CD4-positive, alpha-beta T cell treated with Interleukin-15 for 4 hours (primary cell): ENCODE measurements around the gene DCAF5.

Experiments used
- DNase-seq: peaks from one replicate; pipeline ENCODE4 v3.0.0-alpha.2; 2020; ENCODE audit warnings: low spot score

Gene DCAF5

DNA sequence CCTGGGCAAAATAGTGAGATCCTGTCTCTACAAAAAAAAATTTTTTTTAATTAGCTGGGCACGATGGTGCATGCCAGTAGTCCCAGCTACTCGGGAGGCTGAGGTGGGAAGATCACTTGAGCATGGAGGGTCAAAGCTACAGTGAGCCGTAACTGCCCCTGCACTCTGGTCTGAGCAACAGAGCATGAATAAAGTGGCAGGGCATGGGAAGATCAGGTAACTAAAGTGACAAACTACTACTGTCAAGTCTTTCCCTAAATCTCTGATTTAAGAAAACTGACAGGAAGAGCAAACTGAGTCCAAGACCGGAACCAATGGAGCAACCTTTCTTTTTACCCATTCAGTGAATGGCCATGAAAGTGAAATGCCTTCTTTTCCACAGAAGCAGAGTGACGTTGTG, 10.8 kb downstream of the DCAF5 start:
- no peak for DNase-seq

DNA sequence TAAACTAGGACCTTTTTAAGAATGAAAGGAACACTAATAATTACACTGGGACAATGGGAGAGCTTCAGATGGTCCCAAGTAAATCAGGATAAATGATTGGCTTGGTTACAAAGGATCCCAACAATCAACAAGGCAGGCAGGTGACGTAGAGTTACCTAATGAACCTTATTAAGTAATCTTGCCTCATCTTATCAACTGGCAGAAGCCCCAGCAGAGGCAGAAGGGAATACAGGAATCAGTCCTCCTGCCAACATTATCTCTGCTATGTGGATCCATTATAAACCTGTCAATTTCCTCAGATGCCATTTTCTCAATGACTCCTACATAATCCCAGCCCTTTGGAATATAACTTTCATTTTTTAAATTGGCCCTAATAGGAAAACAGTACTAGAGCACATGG, 11.4 kb downstream of the DCAF5 start:
- DNase-seq, result no peak

- DNase-seq, result no peak
Measured at GRCh38 chr14:69139743-69140142, 13.2 kb downstream of the DCAF5 start.

DNA sequence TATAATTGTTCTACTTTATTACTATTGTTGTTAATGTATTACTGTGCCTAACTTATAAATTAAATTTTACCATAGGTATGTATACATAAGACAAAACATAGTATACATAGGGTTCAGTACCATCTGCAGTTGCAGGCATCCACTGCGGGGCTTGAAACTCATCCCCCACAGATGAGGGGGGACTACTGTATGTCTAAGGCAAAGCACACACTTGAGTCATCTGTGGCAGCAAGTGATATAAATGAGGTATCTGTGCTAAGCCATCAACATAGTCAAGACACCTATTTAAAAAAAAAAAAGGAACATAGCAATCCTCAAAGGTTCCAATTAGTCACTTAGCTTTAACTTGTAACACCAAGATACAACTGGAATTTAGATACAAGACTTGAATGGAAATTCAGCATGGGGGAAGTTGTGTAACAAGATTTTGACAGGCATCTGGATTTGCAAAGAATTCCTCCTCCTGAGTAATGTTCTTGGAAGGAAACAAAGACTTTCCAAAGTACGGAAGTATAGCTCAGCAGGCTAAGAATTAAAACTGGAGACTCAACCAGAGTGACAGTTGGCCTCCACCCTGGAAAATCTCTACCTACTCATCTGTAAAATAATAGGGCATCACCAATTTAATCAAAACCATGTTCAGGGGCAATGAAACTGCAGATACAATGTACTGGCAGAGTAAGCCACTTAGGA, 14.9 kb downstream of the DCAF5 start:
- DNase-seq, result no peak

- no peak for DNase-seq
Measured at GRCh38 chr14:69137416-69137815, 15.5 kb downstream of the DCAF5 start.

- DNase-seq, result no peak
Measured at GRCh38 chr14:69135133-69135532, 17.8 kb downstream of the DCAF5 start.

- no peak for DNase-seq
Measured at GRCh38 chr14:69133206-69134125, 19.5 kb downstream of the DCAF5 start.

DNA sequence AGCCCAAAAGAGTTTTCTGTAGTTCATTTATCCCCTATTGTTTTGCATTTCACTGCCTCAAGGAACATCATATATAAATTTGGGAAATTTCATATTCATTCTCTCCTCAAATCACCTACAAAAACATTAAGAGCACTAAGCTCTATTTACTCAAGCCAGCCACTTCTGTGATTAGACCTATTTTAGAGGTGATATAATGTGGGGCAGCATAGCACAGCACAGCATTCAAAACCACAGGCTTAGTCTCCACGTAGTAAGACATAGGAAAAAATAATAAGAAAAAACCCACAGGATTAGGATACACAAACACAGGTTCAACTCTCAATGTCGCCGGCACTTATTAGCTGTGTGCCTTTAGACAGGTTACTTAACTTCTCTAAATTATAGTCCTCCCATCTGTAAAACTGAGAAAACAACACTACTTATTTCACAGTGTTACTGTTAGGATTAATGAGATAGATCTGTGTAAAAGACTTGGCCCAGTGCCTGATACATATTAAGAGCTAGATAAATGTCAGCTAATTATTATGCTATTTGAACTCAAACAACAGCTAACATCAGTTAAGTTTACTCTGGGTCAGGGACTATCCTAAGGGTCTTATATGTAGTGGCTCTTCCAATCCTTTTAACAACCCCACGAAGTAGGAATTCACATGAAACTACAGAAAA, 20.3 kb downstream of the DCAF5 start:
- DNase-seq, result no peak

GRCh38 chr14:69131176-69131575, 21.7 kb downstream of the DCAF5 start:
- DNase-seq, result no peak

- DNase-seq, result peak; percentile 81
Measured at GRCh38 chr14:69129264-69129880, 23.5 kb downstream of the DCAF5 start.

GRCh38 chr14:69118305-69118704, 34.6 kb downstream of the DCAF5 start:
- DNase-seq, result no peak

DNA sequence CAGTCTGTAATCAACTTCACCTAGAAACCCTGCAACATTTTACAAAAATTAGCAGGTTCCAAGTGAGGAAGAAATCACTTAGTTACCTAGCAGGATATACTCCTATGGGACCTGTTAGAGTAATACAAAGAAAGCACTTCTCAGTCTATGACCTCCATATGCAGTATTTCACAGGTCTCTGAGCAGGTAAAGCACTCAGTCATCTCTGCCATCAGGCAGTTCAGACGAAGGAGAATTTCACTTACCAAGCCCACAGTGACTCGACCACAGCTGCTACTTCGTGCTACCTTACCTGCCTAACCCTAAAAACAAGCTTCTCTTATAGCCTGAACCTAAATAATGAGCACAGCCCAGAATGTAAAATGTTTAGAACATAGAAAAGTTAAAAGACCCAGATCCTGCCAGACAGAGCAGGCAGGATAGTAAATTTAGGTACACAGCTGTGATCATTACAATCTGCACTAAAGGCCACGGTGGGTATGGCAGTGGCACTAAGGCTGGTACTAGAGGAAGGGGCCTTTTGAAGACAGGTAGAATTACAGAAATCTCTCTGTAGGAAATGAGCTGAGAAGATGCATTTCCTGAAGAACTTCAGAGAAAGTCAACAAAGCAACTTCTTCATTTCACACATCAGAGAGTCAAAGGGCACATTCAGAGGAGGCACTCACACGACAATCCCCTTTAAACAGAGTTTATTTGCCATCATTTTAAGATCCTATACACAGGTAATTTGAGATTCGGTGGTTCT, 35.7 kb downstream of the DCAF5 start:
- DNase-seq, result no peak

- no peak for DNase-seq
Measured at GRCh38 chr14:69115407-69116185, 37.3 kb downstream of the DCAF5 start.

GRCh38 chr14:69114763-69115162, 38.2 kb downstream of the DCAF5 start:
- DNase-seq, result no peak

GRCh38 chr14:69108358-69108757, 44.6 kb downstream of the DCAF5 start:
- no peak for DNase-seq

- DNase-seq, result peak; percentile 51
Measured at GRCh38 chr14:69107407-69108003, 45.4 kb downstream of the DCAF5 start.

DNA sequence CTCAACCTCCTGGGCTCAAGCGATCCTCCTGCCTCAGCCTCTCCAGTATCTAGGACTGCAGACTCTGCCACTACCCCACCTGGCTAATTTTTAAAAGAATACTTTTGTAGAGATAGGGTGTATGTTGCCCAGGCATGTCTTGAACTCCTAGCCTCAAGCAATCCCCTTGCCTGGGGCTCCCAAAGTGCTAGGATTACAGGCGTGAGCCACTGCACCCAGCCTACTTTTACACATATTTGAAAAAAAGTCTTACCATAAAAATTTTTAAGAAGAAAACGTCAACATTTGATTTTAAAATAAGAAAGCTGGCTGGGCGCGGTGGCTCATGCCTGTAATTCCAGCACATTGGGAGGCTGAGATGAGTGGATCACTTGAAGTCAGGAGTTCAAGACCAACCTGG, 46.5 kb downstream of the DCAF5 start:
- DNase-seq, result no peak

DNA sequence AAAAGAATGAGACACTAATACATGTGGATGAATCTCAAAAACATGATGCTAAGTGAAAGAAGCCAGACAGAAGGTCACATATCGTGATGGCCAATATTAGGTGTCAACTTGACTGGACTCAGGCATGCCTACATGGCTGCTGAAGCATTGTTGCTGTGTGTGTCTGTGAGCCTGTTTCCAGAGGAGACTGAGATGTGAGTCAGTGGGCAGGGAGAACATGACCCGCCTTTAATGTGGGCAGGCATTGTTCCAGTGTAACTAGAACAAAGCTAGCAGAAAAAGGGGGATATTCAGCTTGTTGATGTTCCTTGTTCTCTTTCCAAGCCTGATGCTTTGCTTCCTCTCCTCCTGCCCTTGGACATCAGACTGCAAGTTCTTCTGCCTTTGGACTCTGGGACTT, 47.6 kb downstream of the DCAF5 start:
- no peak for DNase-seq

DNA sequence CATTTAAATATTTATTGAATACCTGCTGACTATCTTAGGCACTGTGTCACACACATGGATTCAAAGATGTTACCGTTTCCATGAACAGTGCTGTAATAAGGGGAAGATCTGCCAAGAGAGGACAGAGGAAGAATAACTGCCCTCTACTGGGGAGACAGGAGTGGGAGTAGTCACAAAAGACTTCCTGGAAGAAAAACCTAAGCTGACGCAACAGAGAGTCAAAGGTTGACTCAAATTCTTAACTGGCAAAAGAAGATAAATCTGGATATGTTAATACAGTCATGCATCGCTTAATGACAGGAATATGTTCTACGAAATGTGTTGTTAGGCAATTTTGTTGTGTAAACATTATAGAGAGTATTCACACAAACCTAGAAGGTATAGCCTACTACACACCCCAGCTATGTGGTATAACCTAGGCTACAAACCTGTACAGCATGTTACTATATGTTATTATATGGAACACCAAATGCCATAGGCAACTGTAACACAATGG, 51.5 kb downstream of the DCAF5 start:
- peak; percentile 30 for DNase-seq

DNA sequence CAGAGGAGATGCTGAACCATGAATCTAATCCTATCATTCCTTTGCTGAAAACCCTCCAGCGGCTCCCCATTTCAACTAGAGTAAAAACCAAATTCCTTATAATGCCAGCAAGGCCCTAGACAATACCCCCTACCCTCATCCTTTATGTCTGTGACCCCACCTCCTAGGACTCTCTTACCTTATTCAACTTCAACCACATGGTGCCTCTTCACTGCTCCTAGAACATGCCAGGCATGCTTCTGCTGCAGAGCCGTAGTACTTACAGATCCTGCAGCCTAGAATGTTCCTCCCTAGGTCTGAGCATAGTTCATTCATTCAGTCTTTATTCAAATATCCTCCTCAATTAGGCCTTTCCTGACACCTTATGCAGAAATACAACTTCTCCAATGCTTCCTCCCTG, 54.9 kb downstream of the DCAF5 start:
- DNase-seq, result no peak
